Measurements from ENCODE around the gene CEP78.

Gene CEP78

DNA sequence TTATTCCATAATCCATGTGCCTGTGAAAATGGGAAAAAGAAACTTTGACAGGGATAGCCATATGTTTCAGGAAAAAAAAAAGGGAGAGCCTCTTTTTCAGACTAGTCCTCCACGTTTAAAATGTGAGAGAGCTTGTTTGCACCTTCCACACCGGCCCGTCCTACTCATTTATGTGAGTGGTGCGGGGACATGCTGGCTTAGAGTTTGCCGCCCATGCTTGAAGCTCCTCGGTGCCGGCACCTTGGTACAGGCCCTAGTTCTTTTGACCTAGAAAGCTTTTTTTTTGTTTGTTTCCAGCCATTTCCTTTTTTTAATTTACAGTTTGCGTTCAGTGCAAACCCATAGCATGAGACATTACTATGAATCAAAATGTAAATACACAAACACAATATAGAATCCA, 88.8 kb downstream of the CEP78 start:
- H3K4me3 ChIP-seq = no peak overlapping the region
- H3K27ac ChIP-seq = no peak overlapping the region

- Histone ChIP-seq H3K27ac (peak overlapping the region in 2 of 21 experiments; percentile 4 to 10), H3K4me3 (no peak overlapping the region)
Observed at GRCh38 chr9:78325343-78325742, 89.5 kb downstream of the CEP78 start.

DNA sequence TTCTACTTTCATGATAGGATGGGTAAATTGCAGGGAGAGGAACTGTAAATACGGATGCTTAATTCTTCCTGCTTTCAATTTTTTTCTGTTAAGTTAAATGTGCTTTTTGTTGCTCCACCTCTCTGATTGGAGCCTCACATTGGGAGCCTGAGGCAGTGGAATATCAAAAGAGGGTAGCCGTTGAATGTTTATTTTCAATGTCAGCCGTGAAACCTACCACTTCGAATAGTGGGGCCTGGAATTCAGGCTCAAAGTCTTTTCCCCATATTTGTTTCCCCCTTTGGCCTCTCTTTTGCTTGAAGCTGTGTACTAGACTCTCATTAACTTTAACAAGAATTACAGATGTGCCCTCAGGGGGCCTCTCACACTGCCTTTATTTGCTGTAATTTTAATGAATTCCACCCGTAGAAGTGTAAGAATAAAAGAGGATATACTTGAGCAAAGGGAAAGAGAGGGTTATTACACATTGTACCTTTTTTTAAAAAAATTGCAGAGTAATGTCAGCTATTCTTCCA, 90.0 kb downstream of the CEP78 start:
- peak overlapping the region in 1 of 21 experiments; percentile 4 for H3K27ac ChIP-seq

DNA sequence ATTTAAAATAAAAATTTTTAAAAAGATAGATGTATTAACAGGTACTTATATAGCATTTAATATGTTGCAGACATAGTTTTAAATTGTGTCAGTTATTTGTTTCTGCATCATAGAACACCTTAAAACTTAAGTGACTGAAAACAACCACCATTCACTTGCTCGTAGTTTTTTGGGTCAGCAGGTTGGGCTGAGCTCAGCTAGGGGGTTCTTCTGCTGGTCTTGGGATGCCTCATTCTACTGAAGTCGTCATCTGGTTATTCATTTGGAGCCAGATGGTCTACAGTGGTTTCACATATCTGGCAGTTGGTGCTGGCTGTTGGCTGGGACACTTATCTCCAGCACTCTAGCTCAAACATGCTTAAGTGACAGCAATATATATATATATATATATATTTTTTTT, 90.7 kb downstream of the CEP78 start:
- Histone ChIP-seq H3K27ac (no peak overlapping the region), H3K4me3 (no peak overlapping the region)

More for the DNA sequence above, 90.0 kb downstream of the CEP78 start:
- H3K4me3 ChIP-seq = no peak overlapping the region

Data from skin epidermis (tissue), 12 donors.